ENCODE results near the gene PNPO. TPM values are rescaled to one million over a fixed set of nuclear protein-coding genes. Genes with fewer than 3 reads are reported as not detected.

PNPO gene
- total and polyA plus RNA-seq, 2 of the 13 experiments (the other 11 are each of a cell fraction or from before 2014, with no cell fraction given) = 47.9 to 63.3 TPM

- TF ChIP-seq NFE2L1 (CRISPR knock-in tag; IDR thresholded peaks at IDR 0.05; ENCODE audit: borderline replicate concordance) (no peak), ZNF280D (CRISPR knock-in tag; IDR thresholded peaks at IDR 0.05) (no peak), ZNF816 (CRISPR knock-in tag; IDR thresholded peaks at IDR 0.05; ENCODE audit: borderline replicate concordance) (no peak), TAF1 (CRISPR knock-in tag; IDR thresholded peaks at IDR 0.05) (no peak), MXD1 (CRISPR knock-in tag; IDR thresholded peaks at IDR 0.05) (no peak), ZNF740 (CRISPR knock-in tag; IDR thresholded peaks at IDR 0.05) (0 out of 2 replicates have a peak, but pooled peaks have one; percentile 54), ZFYVE20 (CRISPR knock-in tag; IDR thresholded peaks at IDR 0.05; ENCODE audit: borderline replicate concordance, low read depth) (no peak), ZNF292 (CRISPR knock-in tag; IDR thresholded peaks at IDR 0.05; ENCODE audit: borderline replicate concordance, low read depth) (no peak), KDM1A (CRISPR knock-in tag; IDR thresholded peaks at IDR 0.05) (no peak), ZMYM2 (CRISPR knock-in tag; IDR thresholded peaks at IDR 0.05) (no peak), NFATC3 (CRISPR knock-in tag; IDR thresholded peaks at IDR 0.05) (no peak), SIN3B (IDR thresholded peaks at IDR 0.05; ENCODE audit: low read length) (no peak), KAT8 (CRISPR knock-in tag; IDR thresholded peaks at IDR 0.05) (peak; percentile 48; the same call in 1 of the 2 replicates), RFXAP (CRISPR knock-in tag; IDR thresholded peaks at IDR 0.05; ENCODE audit: borderline replicate concordance) (0 out of 2 replicates have a peak, but pooled peaks have one; percentile 10), ZBTB43 (CRISPR knock-in tag; conservative IDR thresholded peaks at IDR 0.05) (no peak), ZNF850 (CRISPR knock-in tag; conservative IDR thresholded peaks at IDR 0.05) (no peak), ZNF891 (CRISPR knock-in tag; IDR thresholded peaks at IDR 0.05) (no peak), ZNF614 (CRISPR knock-in tag; IDR thresholded peaks at IDR 0.05; ENCODE audit: borderline replicate concordance) (0 out of 2 replicates have a peak, but pooled peaks have one; percentile 10), ZNF546 (CRISPR knock-in tag; conservative IDR thresholded peaks at IDR 0.05) (no peak), ZNF276 (CRISPR knock-in tag; IDR thresholded peaks at IDR 0.05; ENCODE audit: low read depth) (no peak), RARA (CRISPR knock-in tag; IDR thresholded peaks at IDR 0.05) (no peak), ZNF747 (CRISPR knock-in tag; IDR thresholded peaks at IDR 0.05; ENCODE audit: borderline replicate concordance) (0 out of 2 replicates have a peak, but pooled peaks have one; percentile 31), ZNF30 (CRISPR knock-in tag; IDR thresholded peaks at IDR 0.05) (no peak), ZBTB8A (CRISPR knock-in tag; IDR thresholded peaks at IDR 0.05; ENCODE audit: borderline replicate concordance, low read depth) (no peak), ZNF652 (CRISPR knock-in tag; IDR thresholded peaks at IDR 0.05; ENCODE audit: borderline replicate concordance, low read depth) (no peak)
Observed at GRCh38 chr17:47949197-47949759, 7.9 kb downstream of the PNPO start (continued).
